ENCODE data around the gene MAP2K5.

Gene MAP2K5

DNA sequence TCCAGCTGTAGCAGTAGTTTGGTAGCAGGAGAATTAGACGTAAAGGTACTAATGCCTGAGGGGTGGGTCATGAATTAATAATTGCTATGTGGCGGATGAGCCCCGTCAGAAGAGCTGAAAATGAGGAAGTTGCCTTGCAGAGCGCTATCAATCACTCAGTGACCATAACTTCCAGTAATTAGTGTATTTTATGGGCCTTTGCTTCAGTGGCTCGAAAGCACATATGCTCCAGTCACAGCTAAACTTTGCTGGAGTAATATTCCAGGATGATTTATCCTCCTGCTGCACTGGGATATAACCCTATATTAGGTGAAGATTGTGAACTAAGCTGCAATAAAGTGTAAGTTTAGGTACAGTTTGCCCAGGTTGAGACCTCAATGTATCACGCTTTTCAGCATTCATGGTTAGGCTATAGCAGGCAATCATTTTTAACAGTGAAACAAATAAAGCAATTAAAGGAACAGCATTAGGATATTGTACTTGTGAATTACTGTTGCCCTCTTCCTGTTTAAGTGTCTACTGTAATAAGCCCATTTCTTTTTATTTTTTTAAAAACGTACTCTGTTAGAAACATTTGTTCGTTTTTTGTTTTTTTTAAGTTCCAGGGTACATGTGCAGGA, 178.2 kb downstream of the MAP2K5 start (continued):
- TF ChIP-seq GLI2 (tag by site-specific recombination; IDR thresholded peaks at IDR 0.05; ENCODE audit: borderline replicate concordance, low read depth) (peak; percentile 77), ZNF626 (tag by site-specific recombination; IDR thresholded peaks at IDR 0.05) (no peak), ZNF747 (tag by site-specific recombination; IDR thresholded peaks at IDR 0.05) (no peak), KLF17 (tag by site-specific recombination; IDR thresholded peaks at IDR 0.05) (no peak), MEIS1 (CRISPR knock-in tag; IDR thresholded peaks at IDR 0.05; ENCODE audit: borderline replicate concordance) (no peak), GLIS1 (tag by site-specific recombination; IDR thresholded peaks at IDR 0.05) (peak; percentile 40; the same call in 1 of the 2 replicates), ZNF600 (tag by site-specific recombination; IDR thresholded peaks at IDR 0.05) (peak; percentile 72), ZNF544 (tag by site-specific recombination; IDR thresholded peaks at IDR 0.05) (no peak), PRDM2 (tag by site-specific recombination; IDR thresholded peaks at IDR 0.05; ENCODE audit: borderline replicate concordance) (no peak), HOXA7 (CRISPR knock-in tag; IDR thresholded peaks at IDR 0.05; ENCODE audit: borderline replicate concordance) (no peak), ZNF561 (tag by site-specific recombination; IDR thresholded peaks at IDR 0.05; ENCODE audit: borderline replicate concordance) (no peak; the same call in 1 of the 2 replicates), WT1 (tag by site-specific recombination; IDR thresholded peaks at IDR 0.05) (peak; percentile 93), ZNF488 (tag by site-specific recombination; IDR thresholded peaks at IDR 0.05) (0 out of 2 replicates have a peak, but pooled peaks have one; percentile 45), PBX3 (CRISPR knock-in tag; IDR thresholded peaks at IDR 0.05) (no peak), ZBTB10 (tag by site-specific recombination; IDR thresholded peaks at IDR 0.05) (no peak), RBAK (tag by site-specific recombination; IDR thresholded peaks at IDR 0.05) (no peak), HOXC10 (CRISPR knock-in tag; IDR thresholded peaks at IDR 0.05) (no peak), ZBTB17 (tag by site-specific recombination; IDR thresholded peaks at IDR 0.05) (peak; percentile 92), ZEB2 (tag by site-specific recombination; IDR thresholded peaks at IDR 0.05) (peak; percentile 95)
- TF ChIP-seq, protein P1, sequence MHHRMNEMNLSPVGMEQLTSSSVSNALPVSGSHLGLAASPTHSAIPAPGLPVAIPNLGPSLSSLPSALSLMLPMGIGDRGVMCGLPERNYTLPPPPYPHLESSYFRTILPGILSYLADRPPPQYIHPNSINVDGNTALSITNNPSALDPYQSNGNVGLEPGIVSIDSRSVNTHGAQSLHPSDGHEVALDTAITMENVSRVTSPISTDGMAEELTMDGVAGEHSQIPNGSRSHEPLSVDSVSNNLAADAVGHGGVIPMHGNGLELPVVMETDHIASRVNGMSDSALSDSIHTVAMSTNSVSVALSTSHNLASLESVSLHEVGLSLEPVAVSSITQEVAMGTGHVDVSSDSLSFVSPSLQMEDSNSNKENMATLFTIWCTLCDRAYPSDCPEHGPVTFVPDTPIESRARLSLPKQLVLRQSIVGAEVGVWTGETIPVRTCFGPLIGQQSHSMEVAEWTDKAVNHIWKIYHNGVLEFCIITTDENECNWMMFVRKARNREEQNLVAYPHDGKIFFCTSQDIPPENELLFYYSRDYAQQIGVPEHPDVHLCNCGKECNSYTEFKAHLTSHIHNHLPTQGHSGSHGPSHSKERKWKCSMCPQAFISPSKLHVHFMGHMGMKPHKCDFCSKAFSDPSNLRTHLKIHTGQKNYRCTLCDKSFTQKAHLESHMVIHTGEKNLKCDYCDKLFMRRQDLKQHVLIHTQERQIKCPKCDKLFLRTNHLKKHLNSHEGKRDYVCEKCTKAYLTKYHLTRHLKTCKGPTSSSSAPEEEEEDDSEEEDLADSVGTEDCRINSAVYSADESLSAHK (tag by site-specific recombination; IDR thresholded peaks at IDR 0.05), result peak; percentile 85
- TF ChIP-seq, protein P2, sequence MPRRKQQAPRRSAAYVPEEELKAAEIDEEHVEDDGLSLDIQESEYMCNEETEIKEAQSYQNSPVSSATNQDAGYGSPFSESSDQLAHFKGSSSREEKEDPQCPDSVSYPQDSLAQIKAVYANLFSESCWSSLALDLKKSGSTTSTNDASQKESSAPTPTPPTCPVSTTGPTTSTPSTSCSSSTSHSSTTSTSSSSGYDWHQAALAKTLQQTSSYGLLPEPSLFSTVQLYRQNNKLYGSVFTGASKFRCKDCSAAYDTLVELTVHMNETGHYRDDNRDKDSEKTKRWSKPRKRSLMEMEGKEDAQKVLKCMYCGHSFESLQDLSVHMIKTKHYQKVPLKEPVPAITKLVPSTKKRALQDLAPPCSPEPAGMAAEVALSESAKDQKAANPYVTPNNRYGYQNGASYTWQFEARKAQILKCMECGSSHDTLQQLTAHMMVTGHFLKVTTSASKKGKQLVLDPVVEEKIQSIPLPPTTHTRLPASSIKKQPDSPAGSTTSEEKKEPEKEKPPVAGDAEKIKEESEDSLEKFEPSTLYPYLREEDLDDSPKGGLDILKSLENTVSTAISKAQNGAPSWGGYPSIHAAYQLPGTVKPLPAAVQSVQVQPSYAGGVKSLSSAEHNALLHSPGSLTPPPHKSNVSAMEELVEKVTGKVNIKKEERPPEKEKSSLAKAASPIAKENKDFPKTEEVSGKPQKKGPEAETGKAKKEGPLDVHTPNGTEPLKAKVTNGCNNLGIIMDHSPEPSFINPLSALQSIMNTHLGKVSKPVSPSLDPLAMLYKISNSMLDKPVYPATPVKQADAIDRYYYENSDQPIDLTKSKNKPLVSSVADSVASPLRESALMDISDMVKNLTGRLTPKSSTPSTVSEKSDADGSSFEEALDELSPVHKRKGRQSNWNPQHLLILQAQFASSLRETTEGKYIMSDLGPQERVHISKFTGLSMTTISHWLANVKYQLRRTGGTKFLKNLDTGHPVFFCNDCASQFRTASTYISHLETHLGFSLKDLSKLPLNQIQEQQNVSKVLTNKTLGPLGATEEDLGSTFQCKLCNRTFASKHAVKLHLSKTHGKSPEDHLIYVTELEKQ (tag by site-specific recombination; IDR thresholded peaks at IDR 0.05; ENCODE audit: borderline replicate concordance), result peak; percentile 97
